Activated T-cell treated with anti-CD3 and anti-CD28 coated beads, Interleukin-2, amount 50 U/mL, for 1 hour (primary cell): ENCODE data around the gene MRPS2.
A peak's percentile ranks its signal among the peaks of the same experiment; 100 is the strongest.

ENCODE experiments used
- DNase-seq: peaks from one replicate; pipeline ENCODE4 v3.0.0-alpha.2; 2020

MRPS2 gene

GRCh38 chr9:135480940-135481310, 19.6 kb upstream of the MRPS2 start:
- DNase-seq, result no peak

GRCh38 chr9:135482015-135482754, 18.3 kb upstream of the MRPS2 start:
- no peak for DNase-seq

- DNase-seq, result no peak
These were observed 15.8 kb upstream of the MRPS2 start for GRCh38 chr9:135484460-135485277.

- DNase-seq, result no peak
These were observed 15.1 kb upstream of the MRPS2 start for GRCh38 chr9:135485385-135485784.

- DNase-seq, result no peak
These were observed 14.7 kb upstream of the MRPS2 start for GRCh38 chr9:135485832-135486231.

- DNase-seq, result no peak
These were observed 14.0 kb upstream of the MRPS2 start for GRCh38 chr9:135486267-135487065.

GRCh38 chr9:135487281-135488012, 13.0 kb upstream of the MRPS2 start:
- no peak for DNase-seq

GRCh38 chr9:135488013-135488330, 12.5 kb upstream of the MRPS2 start:
- no peak for DNase-seq

GRCh38 chr9:135488527-135488926, 12.0 kb upstream of the MRPS2 start:
- DNase-seq, result no peak

- no peak for DNase-seq
These were observed 11.1 kb upstream of the MRPS2 start for GRCh38 chr9:135489188-135489906.

GRCh38 chr9:135490166-135490870, 10.2 kb upstream of the MRPS2 start:
- DNase-seq, result no peak

- no peak for DNase-seq
These were observed 9.5 kb upstream of the MRPS2 start for GRCh38 chr9:135490980-135491464.

- no peak for DNase-seq
These were observed 8.7 kb upstream of the MRPS2 start for GRCh38 chr9:135491764-135492163.

- DNase-seq, result no peak
These were observed 7.4 kb upstream of the MRPS2 start for GRCh38 chr9:135492886-135493669.

GRCh38 chr9:135494791-135495559, 5.5 kb upstream of the MRPS2 start:
- DNase-seq, result no peak

GRCh38 chr9:135498381-135499126, 1.9 kb upstream of the MRPS2 start:
- no peak for DNase-seq

GRCh38 chr9:135499326-135500070, 984 bp upstream of the MRPS2 start:
- DNase-seq, result peak; percentile 90

- DNase-seq, result no peak
These were observed 384 bp upstream of the MRPS2 start for GRCh38 chr9:135500071-135500524.
